ENCODE data around the gene TXNRD2.

TXNRD2 gene

GRCh38 chr22:19905347-19906276 lies 36.0 kb downstream of the TXNRD2 start:
- in situ Hi-C loops (cut with HindIII; ENCODE audit: low sequenced_read_pairs) = no loop called here
- no peak for TF ChIP-seq CTCF (IDR thresholded peaks at IDR 0.05; ENCODE audit: low read depth, low read length, missing control alignments)
- no peak overlapping the region for H3K4me3 ChIP-seq (ENCODE audit: low read depth, low read length)
- no peak for DNase-seq (ENCODE audit: low read depth)

GRCh38 chr22:19904935-19905334 lies 36.7 kb downstream of the TXNRD2 start:
- no peak overlapping the region for H3K4me3 ChIP-seq (ENCODE audit: low read depth, low read length)

GRCh38 chr22:19904174-19904856 lies 37.3 kb downstream of the TXNRD2 start:
- no peak for DNase-seq (ENCODE audit: low read depth)
- in situ Hi-C loops (cut with HindIII; ENCODE audit: low sequenced_read_pairs) = no loop called here
- no peak overlapping the region for H3K4me3 ChIP-seq (ENCODE audit: low read depth, low read length)
- TF ChIP-seq CTCF (IDR thresholded peaks at IDR 0.05; ENCODE audit: low read depth, low read length, missing control alignments) = no peak

More at GRCh38 chr22:19904935-19905334, 36.7 kb downstream of the TXNRD2 start:
- TF ChIP-seq CTCF (IDR thresholded peaks at IDR 0.05; ENCODE audit: low read depth, low read length, missing control alignments) = no peak
- in situ Hi-C loops (cut with HindIII; ENCODE audit: low sequenced_read_pairs) = no loop called here
- DNase-seq (ENCODE audit: low read depth) = no peak

- DNase-seq (ENCODE audit: low read depth) = no peak
- TF ChIP-seq CTCF (IDR thresholded peaks at IDR 0.05; ENCODE audit: low read depth, low read length, missing control alignments) = no peak
- no peak overlapping the region for H3K4me3 ChIP-seq (ENCODE audit: low read depth, low read length)
- in situ Hi-C loops (cut with HindIII; ENCODE audit: low sequenced_read_pairs) = no loop called here
Observed at GRCh38 chr22:19903513-19903912, 38.1 kb downstream of the TXNRD2 start.

- TF ChIP-seq CTCF (IDR thresholded peaks at IDR 0.05; ENCODE audit: low read depth, low read length, missing control alignments) = no peak
- DNase-seq (ENCODE audit: low read depth) = no peak
- H3K4me3 ChIP-seq (ENCODE audit: low read depth, low read length) = no peak overlapping the region
- in situ Hi-C loops (cut with HindIII; ENCODE audit: low sequenced_read_pairs) = no loop called here
Observed at GRCh38 chr22:19903031-19903430, 38.6 kb downstream of the TXNRD2 start.

- no peak overlapping the region for H3K4me3 ChIP-seq (ENCODE audit: low read depth, low read length)
- in situ Hi-C loops (cut with HindIII; ENCODE audit: low sequenced_read_pairs) = no loop called here
- DNase-seq (ENCODE audit: low read depth) = no peak
- no peak for TF ChIP-seq CTCF (IDR thresholded peaks at IDR 0.05; ENCODE audit: low read depth, low read length, missing control alignments)
Observed at GRCh38 chr22:19902245-19902715, 39.3 kb downstream of the TXNRD2 start.
